NCI-H82 treated with DMSO at 0.1 percent for 48 hours (cell line): ENCODE results near the gene GAGE12G.
"Not testable (repeated sequence)": the region's sequence is repeated elsewhere in the genome, so short reads cannot be mapped to it uniquely, and the experiment has no call there.

Experiments used
- DNase-seq: peaks from one replicate; lab custom pipeline; 2025; ENCODE audit not compliant: unreplicated experiment; lab: John Stamatoyannopoulos, UW

Gene GAGE12G

GRCh38 chrX:49570100-49570499 is at the start of gene GAGE12G:
Gene GAGE12G, plus strand, starts transcription at chrX:49570400. Its CDS starts 1,155 bp downstream, at chrX:49571555.
- DNase-seq, result not testable (repeated sequence)

GRCh38 chrX:49531877-49532276 is 38.3 kb upstream of the GAGE12G start, which contains the start of gene GAGE12C:
Gene GAGE12C, plus strand, starts transcription at chrX:49532177. Its CDS starts 1,155 bp downstream, at chrX:49533332.
- not testable (repeated sequence) for DNase-seq

DNA sequence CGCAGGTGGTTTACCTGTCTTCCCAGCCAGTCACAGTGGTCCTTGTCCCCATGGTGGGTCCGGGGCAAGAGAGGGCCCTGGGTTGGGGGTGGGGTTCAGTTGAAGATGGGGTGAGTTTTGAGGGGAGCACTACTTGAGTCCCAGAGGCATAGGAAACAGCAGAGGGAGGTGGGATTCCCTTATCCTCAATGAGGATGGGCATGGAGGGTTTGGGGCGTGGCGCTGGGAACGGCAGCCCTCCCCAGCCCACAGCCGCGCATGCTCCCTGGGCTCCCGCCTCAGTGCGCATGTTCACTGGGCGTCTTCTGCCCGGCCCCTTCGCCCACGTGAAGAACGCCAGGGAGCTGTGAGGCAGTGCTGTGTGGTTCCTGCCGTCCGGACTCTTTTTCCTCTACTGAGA is 28.8 kb upstream of the GAGE12G start, which contains the start of gene GAGE12D:
GAGE12D (plus strand) TSS at position 301 of the 400 bp plus-strand sequence. CDS start 1,155 bp downstream, outside the sequence.
- not testable (repeated sequence) for DNase-seq

- DNase-seq, result not testable (repeated sequence)
Observed at GRCh38 chrX:49550989-49551388, 19.2 kb upstream of the GAGE12G start, which contains the start of gene GAGE12E. Gene GAGE12E, plus strand, starts transcription at chrX:49551289. Its CDS starts 1,155 bp downstream, at chrX:49552444.

GRCh38 chrX:49560542-49560941 is 9.7 kb upstream of the GAGE12G start, which contains the start of gene GAGE12F:
Gene GAGE12F, plus strand, starts transcription at chrX:49560842. Its CDS starts 1,155 bp downstream, at chrX:49561997.
- not testable (repeated sequence) for DNase-seq

DNA sequence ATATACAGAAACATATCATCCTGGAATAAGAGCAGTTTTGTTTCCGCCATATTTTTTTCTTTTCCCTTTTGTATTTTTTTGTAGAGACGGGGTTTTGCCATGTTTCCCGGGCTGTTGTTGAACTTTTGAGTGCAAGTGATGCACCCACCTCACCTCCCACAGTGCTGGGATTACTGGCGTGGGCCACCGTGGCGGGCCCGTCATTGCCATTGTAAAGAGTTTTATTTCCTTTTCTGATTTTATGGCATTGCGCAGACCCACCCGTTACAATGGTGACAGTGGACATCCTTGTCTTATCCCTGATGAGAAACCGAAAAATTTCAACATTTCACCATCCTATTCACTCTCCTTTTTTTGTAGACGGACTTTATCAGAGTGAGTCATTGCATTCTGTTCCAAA is 1.5 kb upstream of the GAGE12G start:
- not testable (repeated sequence) for DNase-seq

DNA sequence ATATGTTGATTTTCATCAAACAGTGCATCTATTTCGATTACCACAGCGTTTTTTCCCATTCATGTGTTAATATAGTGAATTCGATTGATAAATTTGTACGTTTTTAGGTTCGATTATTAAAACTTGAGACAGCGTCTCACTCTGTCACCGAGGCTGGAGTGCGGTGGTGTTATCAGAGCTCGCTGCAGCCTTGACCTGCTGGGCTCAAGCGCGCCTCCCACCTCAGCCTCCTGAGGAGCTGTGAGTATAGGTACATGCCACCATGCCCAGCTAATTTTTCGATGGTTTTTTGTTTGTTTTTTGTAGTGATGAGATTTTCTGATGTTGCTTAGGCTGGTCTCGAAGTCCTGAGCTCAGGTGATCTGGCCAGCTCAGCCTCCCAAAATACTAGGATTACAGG is 1.0 kb upstream of the GAGE12G start:
- DNase-seq, result not testable (repeated sequence)

- not testable (repeated sequence) for DNase-seq
Observed at GRCh38 chrX:49579649-49580048, 9.4 kb downstream of the GAGE12G start, which contains the start of gene GAGE12H. Gene GAGE12H, plus strand, starts transcription at chrX:49579949. Its CDS starts 1,155 bp downstream, at chrX:49581104.

- not testable (repeated sequence) for DNase-seq
Observed at GRCh38 chrX:49589196-49589595, 19.0 kb downstream of the GAGE12G start, which contains the start of gene GAGE2A. Gene GAGE2A, plus strand, starts transcription at chrX:49589496. Its CDS starts 1,155 bp downstream, at chrX:49590651.

GRCh38 chrX:49589769-49590478 is 19.7 kb downstream of the GAGE12G start:
- not testable (repeated sequence) for DNase-seq

- DNase-seq, result not testable (repeated sequence)
Observed at GRCh38 chrX:49590488-49590887, 20.3 kb downstream of the GAGE12G start.

GRCh38 chrX:49598720-49599119 is 28.5 kb downstream of the GAGE12G start, which contains the start of gene GAGE1:
Gene GAGE1, plus strand, starts transcription at chrX:49599020. Its CDS starts 1,155 bp downstream, at chrX:49600175.
- not testable (repeated sequence) for DNase-seq

- DNase-seq, result no peak
Observed at GRCh38 chrX:49610718-49611310, 40.6 kb downstream of the GAGE12G start.

GRCh38 chrX:49618574-49618973 is 48.4 kb downstream of the GAGE12G start:
- no peak for DNase-seq
